GM19452 (cell line): Measurements from ENCODE around the gene DNAJB12.
"Not testable (repeated sequence)": the region's sequence is repeated elsewhere in the genome, so short reads cannot be mapped to it uniquely, and the experiment has no call there.

Source experiments
- ATAC-seq: cut with Tn5 transposase; IDR thresholded peaks from one replicate; pipeline ENCODE4 v1.9.1; 2021; ENCODE audit not compliant: unreplicated experiment

Gene DNAJB12

DNA sequence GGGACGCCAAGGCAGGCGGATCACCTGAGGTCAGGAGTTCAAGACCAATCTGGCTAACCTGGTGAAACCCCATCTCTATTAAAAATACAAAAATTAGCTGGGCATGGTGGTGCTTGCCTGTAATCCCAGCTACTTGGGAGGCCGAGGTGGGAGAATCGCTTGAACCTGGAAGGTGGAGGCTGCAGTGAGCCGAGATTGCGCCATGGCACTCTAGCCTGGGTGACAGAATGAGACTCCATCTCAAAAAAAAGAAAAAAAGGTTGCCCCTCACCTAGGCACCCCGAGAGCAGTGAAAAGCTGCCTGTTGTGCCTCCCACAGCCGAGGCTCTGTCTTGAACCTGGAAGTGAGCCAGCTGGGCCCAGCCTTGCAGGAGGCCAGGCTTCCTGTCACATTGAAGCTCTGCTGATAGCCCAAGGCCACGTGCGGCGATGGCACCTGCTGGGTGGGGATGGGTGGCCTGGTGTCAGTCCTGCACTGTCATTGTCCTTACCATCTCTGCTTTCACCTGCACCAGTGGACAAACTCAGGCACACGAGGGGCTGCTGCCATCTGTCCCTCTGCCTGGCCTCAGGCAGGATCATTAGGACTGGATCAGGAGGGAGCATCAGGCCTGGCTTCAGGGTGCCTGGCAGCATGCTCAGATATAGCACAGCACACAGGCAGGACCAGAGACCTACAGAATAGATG lies 37.8 kb downstream of the DNAJB12 start:
- ATAC-seq: no peak

DNA sequence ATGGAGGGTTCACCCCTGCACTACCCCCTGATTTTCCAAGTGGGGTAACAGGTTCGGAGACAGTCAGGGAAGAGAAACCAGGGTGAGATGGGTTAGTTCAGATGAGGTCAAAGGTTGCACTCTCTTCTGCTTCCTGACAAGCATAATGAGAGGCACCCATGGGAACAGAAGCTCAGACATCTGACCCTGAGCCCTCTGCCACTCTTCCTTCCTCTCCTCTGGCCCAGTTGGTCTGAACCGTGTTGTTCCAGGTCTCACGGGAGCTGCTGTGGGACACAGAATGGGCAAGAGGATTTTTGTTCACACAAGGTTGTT lies 38.4 kb downstream of the DNAJB12 start:
- no peak for ATAC-seq

DNA sequence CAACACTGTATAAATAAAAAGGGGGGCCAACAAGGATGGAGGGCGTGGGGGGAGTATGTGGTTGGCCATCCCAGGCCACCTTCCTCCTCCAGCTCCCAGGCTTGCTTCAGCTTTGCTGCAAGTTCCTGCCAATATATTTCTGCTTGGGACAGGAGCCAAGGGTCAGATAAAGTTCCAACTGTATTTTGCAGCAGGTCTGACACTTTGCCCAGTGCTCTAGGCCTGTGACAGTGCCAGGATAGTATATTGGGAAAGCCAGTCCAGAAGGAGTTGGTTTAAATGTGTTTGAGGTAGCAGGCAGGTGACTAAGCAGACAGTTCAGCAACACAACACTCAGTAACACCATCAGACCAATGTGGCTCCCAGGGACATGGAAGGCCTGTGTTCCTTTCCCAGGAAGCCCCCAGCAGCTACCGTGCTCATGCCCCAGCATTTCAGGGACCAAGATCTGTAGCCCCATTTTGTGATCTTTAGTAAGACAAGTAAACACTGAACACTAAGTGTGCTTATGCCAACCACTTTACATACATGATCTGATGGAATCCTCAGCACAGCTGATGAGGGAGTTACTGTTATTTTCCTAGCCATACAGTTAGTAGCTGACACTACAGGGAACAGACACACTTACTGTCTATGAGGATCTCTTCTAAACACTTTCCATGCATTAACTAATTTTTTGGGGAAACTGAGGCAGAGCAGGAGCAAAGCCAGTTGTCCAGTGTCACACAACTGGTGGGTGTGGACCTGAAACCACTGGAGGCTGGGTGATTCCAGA lies 38.9 kb downstream of the DNAJB12 start:
- ATAC-seq: no peak

DNA sequence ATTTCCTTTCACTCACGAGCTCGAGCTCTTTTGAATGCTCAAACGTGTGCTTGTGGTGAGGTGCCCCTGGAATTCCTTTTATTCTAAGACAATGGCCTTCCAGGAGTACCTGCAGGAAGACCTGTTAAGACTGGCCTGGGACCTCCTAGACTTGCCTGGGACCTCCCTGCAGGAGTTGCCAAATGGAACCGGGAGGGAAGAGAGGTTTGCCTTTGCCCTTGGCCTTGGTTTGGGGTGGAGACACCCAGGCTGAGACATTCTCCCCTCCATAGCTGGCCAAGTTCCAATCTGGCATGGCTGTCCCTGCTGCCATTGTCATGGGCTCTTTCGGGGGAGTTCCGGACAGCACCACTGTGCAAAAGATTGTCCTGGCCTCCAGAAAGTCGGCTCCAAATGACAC lies 39.7 kb downstream of the DNAJB12 start:
- no peak for ATAC-seq

DNA sequence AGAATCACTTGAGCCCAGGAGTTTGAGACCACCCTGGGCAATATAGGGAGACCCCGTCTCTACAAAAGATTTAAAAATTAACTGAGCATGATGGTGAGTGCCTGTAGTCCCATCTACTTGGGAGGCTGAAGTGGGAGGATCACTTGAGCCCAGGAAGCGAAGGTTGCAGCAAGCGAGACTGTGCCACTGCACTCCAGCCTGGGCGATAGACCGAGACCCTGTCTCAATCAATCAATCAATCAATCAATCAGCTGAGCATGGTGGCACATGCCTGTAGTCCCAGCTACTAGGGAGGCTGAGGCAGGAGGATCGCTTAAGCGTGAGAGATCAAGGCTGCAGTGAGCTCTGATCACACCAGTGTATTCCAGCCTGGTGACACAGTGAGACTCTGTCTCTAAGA lies 40.5 kb downstream of the DNAJB12 start:
- no peak for ATAC-seq

DNA sequence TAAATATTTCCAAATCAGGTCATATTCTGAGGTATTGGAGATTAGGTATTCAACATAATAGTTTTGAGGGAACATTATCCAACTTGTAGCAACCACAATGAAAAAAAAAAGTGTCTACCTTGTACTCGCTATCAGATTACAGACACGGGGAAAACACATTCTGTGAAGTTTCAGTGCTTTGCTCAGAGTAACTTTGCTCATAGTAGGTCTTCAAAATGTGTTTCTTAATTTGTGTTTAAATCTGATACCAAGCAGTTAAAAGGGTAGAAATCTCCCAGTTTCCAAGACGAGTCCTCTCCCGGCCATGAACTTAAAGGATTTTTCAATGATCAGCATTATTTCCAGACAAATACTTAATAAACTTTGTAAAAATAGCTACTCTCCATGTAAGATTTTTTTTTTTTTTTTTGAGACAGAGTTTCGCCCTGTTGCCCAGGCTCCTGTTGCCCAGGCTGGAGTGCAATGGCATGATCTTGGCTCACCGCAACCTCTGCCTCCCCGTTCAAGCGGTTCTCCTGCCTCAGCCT lies 41.8 kb downstream of the DNAJB12 start:
- no peak for ATAC-seq

DNA sequence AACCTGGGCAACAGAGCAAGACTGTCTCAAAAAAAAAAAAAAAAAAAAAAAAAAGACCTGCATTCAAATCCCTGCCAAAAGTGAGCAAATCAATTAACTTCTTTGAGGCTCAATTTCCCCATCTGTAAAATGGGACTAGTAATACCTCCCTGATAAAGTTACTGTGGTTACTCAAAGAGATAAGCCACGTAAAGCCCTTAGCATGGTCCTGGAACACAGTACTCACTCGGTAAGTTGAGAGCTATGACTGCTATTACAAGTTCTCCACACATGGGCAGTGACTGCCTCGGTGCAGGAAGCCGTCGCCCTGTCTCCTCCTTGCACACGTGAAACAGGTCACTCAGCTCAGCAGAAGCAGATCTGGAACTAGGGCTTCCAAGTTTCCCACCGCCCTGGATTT lies 43.1 kb downstream of the DNAJB12 start:
- no peak for ATAC-seq

DNA sequence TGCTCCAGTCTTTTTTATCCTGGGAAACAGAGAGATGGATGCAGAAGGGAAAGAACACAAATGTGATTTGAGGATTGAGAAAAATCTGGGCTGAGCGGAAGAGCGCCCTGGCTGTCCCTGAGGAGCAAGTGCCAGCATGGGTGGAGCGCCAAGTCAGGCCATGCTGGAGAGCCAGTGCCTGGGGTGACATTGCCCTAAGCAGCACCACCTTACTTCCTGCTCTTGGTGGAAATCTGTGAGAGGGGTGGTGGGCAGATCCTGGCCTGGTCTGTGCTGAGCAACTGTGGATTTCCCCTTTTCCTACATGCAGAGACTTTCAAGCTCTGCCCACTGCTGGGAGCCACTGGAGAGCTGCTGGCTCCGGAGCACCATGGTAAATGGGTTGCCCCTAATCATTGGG lies 44.1 kb downstream of the DNAJB12 start:
- ATAC-seq: no peak

DNA sequence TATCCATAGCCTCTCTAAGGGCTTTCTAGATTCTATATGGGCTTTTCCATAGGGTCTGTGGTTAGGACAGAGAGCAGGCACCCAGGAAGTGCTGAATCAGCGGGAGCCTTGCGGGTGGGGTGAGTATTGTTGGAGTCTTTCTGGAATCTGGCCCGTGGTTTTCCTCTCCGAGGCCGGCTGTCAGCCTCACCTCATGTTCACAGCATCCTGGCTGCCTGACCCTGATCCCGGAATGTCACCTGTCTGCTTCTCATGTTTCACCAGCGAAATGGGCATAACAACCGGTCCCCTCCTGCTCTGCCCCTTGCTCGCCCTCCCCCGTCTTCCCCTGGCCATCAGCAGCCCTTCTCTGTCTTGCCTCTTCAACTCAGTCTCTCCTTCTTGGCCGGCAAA lies 44.5 kb downstream of the DNAJB12 start:
- ATAC-seq: no peak

DNA sequence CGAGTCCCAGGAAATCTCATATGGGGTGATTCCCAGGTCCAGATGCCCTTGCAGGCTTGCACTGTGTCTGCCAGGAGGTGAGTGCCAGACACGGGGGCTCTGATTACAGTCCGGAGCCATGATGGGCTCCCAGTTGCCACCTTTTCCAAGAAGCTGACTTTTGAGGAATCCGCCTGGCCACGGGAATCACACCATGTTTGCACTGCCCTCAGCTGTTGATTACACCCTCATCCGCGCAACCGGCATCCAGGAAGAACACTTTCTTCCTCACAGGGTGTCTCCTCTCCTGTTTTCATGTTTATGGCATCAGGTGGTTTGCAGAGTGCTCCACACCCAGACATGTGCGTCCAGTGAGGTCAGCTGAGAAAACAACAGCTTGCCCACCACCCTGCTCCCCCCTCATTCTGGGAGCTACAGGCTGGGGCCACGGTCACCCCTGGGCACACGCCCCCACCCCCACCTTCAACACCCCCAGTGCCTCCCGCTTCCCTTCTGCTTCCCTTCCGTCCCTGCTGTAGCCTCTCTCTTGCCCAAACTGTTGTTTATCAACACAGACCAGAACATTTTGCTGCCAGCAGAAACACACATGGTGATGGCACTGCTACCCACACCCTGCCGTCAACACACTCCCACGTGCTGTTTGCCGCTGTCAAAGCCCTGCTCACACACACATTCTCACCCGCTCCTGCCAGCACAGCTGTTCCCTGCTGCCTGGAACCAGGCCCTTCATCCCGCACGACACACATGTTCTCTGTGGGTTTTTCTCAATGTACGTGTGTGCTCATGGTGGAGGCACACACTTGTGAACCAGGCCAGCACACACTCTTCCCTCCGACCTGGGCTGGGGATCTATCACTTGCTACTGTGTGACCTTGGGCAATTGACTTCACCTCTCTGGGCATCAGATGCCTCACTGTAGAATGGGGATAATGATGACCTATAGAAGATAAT lies 45.2 kb downstream of the DNAJB12 start:
- no peak for ATAC-seq

DNA sequence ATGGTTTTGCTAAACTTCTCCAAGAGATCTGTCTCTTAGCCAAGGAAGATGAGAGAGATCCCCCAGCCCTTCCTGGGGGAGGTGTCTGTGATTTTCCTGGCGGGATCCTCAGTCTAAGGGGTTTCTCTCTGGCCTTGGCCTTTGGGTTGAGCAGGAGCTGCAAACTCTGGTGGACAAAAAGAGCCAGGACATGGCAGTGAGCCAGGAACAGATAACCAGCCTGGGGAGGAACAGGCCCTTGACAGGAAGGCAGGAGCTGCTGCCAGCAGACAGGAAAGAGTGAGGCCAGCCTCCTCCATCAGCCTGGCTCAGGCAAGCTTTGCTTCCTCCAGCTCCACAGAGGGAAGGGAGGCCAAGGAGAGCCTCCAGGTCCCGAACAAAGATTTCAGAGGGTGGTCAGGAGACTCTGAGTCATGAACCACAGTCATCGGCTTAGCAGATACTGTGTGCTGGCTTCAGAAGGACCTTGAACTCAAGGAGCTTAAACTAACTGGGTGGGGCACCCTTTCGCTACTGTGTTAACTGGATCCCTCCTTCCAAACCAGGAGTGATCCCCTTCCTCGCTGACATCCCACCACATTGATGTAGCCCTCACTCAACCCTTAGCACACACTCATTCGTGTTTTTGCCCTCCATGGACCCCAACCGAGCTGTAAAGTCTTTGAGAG lies 46.3 kb downstream of the DNAJB12 start:
- no peak for ATAC-seq

DNA sequence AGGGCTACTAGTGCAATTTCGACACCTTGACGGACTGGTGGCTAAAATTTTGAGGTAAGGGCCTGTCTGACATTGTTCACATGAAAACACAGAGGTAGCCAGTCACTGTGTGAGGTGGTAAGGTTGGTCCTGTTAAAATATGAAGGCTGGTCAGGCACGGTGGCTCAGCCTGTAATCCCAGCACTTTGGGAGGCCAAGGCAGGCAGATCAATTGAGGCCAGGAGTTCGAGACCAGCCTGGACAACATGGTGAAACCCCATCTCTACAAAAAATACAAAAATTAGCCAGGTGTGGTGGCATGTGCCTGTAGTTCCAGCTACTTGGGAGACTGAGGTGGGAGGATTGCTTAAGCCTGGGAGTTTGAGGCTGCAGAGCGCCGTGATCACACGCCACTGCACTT lies 47.0 kb downstream of the DNAJB12 start:
- not testable (repeated sequence) for ATAC-seq

DNA sequence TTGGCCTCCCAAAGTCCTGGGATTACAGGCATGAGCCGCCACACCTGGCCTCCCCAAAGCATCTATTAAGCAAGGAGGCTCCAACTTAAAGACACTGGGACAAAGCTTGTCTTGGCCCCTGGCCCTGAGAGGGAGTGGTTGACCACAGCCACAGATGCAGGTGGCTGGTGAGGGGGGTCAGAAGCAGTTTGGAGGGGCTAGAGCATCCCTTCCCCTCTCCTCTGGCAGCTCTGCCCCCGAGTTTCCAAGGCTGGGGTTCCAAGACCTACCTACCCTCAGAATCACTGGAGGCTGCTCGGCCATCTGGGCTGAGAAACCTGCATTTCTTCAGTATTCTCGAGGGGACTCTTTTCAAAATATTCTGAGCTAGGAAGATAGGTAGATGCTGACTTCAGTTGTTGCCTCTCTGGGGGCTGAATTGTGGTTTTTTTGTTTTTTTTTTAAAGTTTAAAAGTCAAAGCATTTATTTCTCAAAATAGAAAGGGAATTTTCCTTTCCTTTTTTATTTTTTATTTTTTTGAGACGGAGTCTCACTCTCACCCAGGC lies 48.4 kb downstream of the DNAJB12 start:
- no peak for ATAC-seq

DNA sequence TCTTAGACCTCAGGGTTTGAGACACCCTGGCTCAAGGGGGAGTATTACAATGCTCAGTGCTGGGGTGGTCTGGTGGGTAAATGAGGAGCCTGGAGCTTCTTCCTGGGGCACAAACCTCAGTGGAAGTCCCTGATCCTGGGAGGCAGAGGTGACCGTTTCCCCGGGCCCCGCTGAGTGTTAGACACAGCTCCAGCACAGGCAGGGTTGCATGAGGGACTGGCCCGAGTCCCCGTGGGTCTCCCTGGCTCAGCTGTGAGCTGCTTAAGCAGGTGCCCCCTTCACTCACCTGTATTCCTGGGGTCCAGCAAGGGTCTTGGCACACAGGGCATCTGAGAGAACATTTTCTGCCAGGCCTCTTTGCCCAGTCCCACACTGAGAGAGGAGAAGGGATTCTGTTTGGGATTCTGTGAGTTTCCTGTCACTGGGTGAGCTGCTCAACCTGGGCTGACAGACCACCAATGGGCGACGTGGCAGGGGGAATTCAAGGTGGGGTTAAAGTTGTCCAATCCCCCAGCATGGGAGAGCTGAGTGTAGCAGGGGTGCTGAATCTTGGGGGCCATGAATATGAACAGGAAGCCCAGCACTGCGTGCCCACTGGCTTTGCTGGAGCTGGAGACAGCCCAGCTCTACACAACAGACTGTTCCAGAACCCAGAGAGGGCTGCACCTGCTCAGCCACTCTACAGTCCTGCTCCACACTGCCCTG lies 51.1 kb downstream of the DNAJB12 start:
- no peak for ATAC-seq

DNA sequence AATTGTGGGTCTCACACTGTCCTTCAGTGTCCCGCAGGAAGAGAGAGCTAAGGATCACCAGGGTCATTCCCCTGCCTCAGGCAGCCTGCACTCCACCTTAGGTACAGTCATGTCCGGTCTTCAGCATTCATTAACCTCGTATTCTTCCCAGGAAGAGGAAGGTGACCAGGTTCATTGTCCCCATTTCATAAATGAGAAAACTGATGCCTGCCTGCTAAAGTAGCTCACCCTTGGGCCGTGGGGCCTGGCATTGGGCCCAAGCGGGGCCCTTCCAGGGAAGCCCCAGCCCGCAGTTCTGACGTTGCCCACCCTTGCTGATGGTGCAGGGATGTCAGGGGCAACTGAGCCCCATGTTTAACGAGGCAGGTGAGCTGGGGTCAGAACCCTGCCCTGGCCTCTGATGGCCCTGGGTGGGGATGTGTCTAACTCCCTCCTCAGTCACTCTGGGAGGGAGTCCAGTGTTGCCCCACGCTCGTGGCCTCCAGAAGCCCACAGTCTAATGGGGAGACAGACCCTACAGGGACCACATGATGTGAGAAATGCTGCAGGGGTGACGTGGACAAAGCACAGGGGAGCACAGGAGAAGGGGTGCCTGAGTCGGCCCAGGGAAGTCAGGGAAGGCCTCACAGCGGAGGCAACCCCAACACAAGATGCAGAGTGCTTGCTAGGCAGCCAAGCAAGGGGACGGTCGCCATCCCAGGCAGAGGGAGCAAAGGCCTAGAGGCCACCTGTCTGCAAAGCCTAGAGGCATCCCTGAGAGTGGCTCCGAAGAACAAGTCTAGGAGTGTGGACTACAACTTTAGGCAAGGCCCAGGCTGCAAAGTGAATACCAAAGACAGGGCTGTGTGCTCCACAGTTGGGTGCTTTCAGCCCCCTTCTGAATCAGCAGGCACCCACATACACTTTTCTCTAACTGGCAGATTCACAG lies 55.9 kb downstream of the DNAJB12 start:
- no peak for ATAC-seq

DNA sequence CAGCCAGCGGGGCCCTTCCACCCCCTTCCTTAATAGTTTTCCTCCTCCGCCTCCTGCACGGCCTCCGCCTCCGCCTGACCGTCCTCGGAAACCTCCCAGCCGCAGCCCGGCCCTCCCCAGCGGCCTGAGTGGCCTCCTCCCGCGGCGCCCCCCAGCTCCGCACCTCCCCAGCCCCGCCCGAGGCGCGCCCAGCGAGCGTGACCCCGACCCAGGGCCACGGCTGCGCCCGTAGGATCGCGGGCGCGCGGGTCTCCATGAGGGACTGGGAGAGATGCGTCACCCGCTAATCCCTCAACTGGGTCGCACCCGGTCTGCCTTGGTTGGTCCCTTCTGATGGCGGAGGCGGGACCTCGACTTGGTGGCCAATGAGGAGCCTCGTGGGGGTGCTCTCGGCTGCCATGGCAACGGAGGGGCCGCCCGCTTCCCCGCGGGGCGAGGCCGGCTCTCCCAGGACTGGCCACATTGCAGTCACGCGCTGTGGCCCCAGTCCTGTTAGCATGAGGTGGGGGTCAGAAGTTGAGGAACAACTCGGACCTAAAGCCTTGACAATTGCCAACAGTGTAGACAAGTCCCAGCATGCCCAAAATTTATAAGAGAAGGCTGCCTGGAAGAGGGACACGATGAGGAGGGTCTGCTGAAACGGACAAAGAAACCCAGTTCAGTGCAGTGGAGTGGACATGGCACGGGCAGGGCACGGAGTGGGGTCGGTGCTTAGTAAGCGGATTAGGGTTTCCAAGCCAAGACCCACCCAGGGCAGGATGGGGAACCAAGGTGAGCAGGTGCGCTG lies 56.7 kb downstream of the DNAJB12 start:
- ATAC-seq: peak; percentile 79

DNA sequence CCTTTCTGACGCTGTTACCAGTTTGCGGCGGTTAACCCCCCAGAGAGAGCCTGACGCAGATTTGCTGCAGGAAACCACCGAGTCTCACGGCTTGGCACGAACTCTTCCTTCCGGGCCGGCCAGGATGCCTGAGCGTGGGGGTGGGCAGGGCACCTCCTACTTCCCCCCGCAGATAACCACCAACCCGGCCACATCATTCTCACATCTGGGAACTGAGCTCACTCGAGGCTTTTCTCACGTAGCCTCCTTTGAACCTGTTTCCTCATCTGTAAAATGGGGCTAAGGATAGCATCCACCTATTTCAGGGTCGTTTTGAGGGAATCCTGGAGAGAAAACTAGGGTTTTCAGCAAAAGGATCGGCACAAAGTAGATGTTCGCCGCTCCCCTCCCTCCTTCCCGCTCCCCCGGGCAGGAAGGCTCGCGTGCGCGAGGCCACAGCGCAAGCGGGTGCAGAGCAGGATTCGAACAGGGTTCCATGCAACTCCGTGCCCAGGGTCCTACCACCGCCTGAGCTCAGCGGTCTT lies 57.4 kb downstream of the DNAJB12 start:
- ATAC-seq: peak; percentile 57

DNA sequence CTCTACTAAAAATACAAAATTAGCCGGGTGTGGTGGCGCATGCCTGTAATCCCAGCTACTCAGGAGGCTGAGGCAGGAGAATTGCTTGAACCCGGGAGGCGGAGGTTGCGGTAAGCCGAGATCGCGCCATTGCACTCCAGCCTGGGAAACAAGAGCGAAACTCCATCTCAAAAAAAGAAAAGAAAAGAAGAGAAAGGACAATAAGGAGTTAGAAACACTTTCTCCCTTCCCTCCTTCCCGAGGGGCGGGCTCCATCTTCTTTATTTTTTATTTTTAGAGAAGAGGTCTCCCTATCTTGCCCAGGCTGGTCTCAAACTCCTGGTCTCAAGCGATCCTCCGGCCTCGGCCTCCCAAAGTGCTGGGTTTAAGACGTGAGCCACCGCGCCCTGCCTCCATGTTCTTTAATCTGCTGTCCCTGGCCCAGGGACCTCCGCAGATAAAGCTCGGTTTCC lies 57.9 kb downstream of the DNAJB12 start:
- not testable (repeated sequence) for ATAC-seq
